ENCODE measurements around the gene TENM4.

Gene TENM4

GRCh38 chr11:78607696-78608095, 833.1 kb downstream of the TENM4 start:
- Histone ChIP-seq H3K4me1 (ENCODE audit: control insufficient read depth, low read length) (no peaks in the 10 kb centered on the region), H3K79me2 (ENCODE audit: control insufficient read depth, low read length) (no peaks in the 10 kb centered on the region), H3F3A (ENCODE audit: control insufficient read depth, insufficient read depth) (no peaks in the 10 kb centered on the region), H3K36me3 (ENCODE audit: control insufficient read depth, low read length) (no peaks in the 10 kb centered on the region), H3K27me3 (ENCODE audit: control insufficient read depth, low read length) (no peaks in the 10 kb centered on the region; the same call in 1 of the 2 replicates), H3K9me3 (ENCODE audit: control insufficient read depth, insufficient read depth, low read length) (no peaks in the 10 kb centered on the region), H3K4me3 (ENCODE audit: low read length) (no peak overlapping the region), H3K27ac (ENCODE audit: low read depth, low read length) (no peak overlapping the region), H3K4me2 (ENCODE audit: low read length) (no peak overlapping the region), H4K20me1 (ENCODE audit: control insufficient read depth, insufficient read depth, low read depth, low read length) (no peaks in the 10 kb centered on the region), H3K9me2 (replicated peaks; ENCODE audit: control insufficient read depth, low read length) (no peaks in the 10 kb centered on the region)
- TF ChIP-seq CTCF (IDR thresholded peaks at IDR 0.05; ENCODE audit: low read depth, low read length, poor library complexity, severe bottlenecking): no peak
- TF ChIP-seq EZH2phosphoT487 (IDR thresholded peaks at IDR 0.05; ENCODE audit: borderline replicate concordance, low read length): no peak

GRCh38 chr11:78606667-78607066, 834.2 kb downstream of the TENM4 start:
- no peaks in the 10 kb centered on the region for H3K79me2 ChIP-seq (ENCODE audit: control insufficient read depth, low read length)
- H4K20me1 ChIP-seq (ENCODE audit: control insufficient read depth, insufficient read depth, low read depth, low read length): no peaks in the 10 kb centered on the region
- no peak overlapping the region for H3K27ac ChIP-seq (ENCODE audit: low read depth, low read length)
- H3K4me2 ChIP-seq (ENCODE audit: low read length): no peak overlapping the region
- no peaks in the 10 kb centered on the region for H3K36me3 ChIP-seq (ENCODE audit: control insufficient read depth, low read length)
- no peaks in the 10 kb centered on the region for H3K9me3 ChIP-seq (ENCODE audit: control insufficient read depth, insufficient read depth, low read length)
- no peaks in the 10 kb centered on the region for H3F3A ChIP-seq (ENCODE audit: control insufficient read depth, insufficient read depth)
- H3K27me3 ChIP-seq (ENCODE audit: control insufficient read depth, low read length): no peaks in the 10 kb centered on the region; the same call in 1 of the 2 replicates
- H3K9me2 ChIP-seq (replicated peaks; ENCODE audit: control insufficient read depth, low read length): no peaks in the 10 kb centered on the region
- no peaks in the 10 kb centered on the region for H3K4me1 ChIP-seq (ENCODE audit: control insufficient read depth, low read length)
- TF ChIP-seq EZH2phosphoT487 (IDR thresholded peaks at IDR 0.05; ENCODE audit: borderline replicate concordance, low read length) (no peak), CTCF (IDR thresholded peaks at IDR 0.05; ENCODE audit: low read depth, low read length, poor library complexity, severe bottlenecking) (no peak)
- no peak overlapping the region for H3K4me3 ChIP-seq (ENCODE audit: low read length)

DNA sequence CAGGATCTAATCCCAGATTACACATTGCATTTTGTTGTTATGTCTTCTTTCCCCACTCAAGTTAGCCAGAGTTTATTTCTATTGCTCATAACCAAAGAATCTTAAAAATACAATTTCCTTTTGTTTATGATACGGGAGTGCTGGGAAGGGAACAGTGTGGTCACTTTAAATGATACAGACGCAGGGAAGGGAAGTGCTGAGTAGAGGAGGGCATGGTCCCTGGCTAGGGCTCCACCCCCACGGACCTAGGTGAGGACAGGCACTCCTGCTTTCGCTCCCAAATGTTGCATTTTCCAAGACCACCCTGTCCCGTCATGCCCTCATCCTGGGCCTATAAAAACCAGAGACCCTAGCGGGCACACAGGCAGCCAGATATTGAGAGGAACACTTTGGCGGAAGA, 835.5 kb downstream of the TENM4 start:
- Histone ChIP-seq H3K79me2 (ENCODE audit: control insufficient read depth, low read length) (no peaks in the 10 kb centered on the region), H4K20me1 (ENCODE audit: control insufficient read depth, insufficient read depth, low read depth, low read length) (no peaks in the 10 kb centered on the region), H3K27ac (ENCODE audit: low read depth, low read length) (no peak overlapping the region), H3K4me2 (ENCODE audit: low read length) (no peak overlapping the region), H3K4me1 (ENCODE audit: control insufficient read depth, low read length) (no peaks in the 10 kb centered on the region), H3F3A (ENCODE audit: control insufficient read depth, insufficient read depth) (no peaks in the 10 kb centered on the region), H3K27me3 (ENCODE audit: control insufficient read depth, low read length) (no peaks in the 10 kb centered on the region; the same call in 1 of the 2 replicates), H3K4me3 (ENCODE audit: low read length) (no peak overlapping the region), H3K9me3 (ENCODE audit: control insufficient read depth, insufficient read depth, low read length) (no peaks in the 10 kb centered on the region), H3K36me3 (ENCODE audit: control insufficient read depth, low read length) (no peaks in the 10 kb centered on the region), H3K9me2 (replicated peaks; ENCODE audit: control insufficient read depth, low read length) (no peaks in the 10 kb centered on the region)
- TF ChIP-seq EZH2phosphoT487 (IDR thresholded peaks at IDR 0.05; ENCODE audit: borderline replicate concordance, low read length): no peak

- Histone ChIP-seq H3K4me2 (ENCODE audit: low read length) (no peak overlapping the region), H3K27me3 (ENCODE audit: control insufficient read depth, low read length) (no peaks in the 10 kb centered on the region; the same call in 1 of the 2 replicates), H3F3A (ENCODE audit: control insufficient read depth, insufficient read depth) (no peaks in the 10 kb centered on the region), H3K4me1 (ENCODE audit: control insufficient read depth, low read length) (no peaks in the 10 kb centered on the region), H4K20me1 (ENCODE audit: control insufficient read depth, insufficient read depth, low read depth, low read length) (no peaks in the 10 kb centered on the region), H3K9me3 (ENCODE audit: control insufficient read depth, insufficient read depth, low read length) (no peaks in the 10 kb centered on the region), H3K4me3 (ENCODE audit: low read length) (no peak overlapping the region), H3K9me2 (replicated peaks; ENCODE audit: control insufficient read depth, low read length) (no peaks in the 10 kb centered on the region), H3K36me3 (ENCODE audit: control insufficient read depth, low read length) (no peaks in the 10 kb centered on the region), H3K27ac (ENCODE audit: low read depth, low read length) (no peak overlapping the region), H3K79me2 (ENCODE audit: control insufficient read depth, low read length) (no peaks in the 10 kb centered on the region)
- TF ChIP-seq EZH2phosphoT487 (IDR thresholded peaks at IDR 0.05; ENCODE audit: borderline replicate concordance, low read length): no peak
- no peak for TF ChIP-seq CTCF (IDR thresholded peaks at IDR 0.05; ENCODE audit: low read depth, low read length, poor library complexity, severe bottlenecking)
Measured at GRCh38 chr11:78603792-78604191, 837.0 kb downstream of the TENM4 start.

Measured in DOHH2 (cell line).